Measurements from ENCODE around the gene FIP1L1.

DNA sequence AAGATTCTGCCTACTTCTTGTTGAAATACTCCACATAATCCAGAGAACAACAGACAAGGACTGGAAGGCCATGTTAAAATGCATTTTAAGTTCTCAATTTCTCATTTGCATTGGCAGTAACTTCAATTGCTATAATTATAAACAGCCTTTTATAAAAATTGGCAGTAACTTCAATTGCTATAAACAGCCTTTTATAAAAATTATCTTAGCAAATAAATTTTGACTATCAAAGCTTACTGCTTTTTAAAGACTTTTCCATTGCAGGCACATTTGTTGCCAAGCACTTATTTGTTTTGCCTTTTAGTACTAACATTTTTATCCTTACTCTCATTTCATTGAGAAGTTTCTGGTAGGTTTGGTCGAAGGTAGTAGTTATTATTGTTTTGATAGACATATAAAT, 29.4 kb upstream of the FIP1L1 start:
- TF ChIP-seq, protein P1, sequence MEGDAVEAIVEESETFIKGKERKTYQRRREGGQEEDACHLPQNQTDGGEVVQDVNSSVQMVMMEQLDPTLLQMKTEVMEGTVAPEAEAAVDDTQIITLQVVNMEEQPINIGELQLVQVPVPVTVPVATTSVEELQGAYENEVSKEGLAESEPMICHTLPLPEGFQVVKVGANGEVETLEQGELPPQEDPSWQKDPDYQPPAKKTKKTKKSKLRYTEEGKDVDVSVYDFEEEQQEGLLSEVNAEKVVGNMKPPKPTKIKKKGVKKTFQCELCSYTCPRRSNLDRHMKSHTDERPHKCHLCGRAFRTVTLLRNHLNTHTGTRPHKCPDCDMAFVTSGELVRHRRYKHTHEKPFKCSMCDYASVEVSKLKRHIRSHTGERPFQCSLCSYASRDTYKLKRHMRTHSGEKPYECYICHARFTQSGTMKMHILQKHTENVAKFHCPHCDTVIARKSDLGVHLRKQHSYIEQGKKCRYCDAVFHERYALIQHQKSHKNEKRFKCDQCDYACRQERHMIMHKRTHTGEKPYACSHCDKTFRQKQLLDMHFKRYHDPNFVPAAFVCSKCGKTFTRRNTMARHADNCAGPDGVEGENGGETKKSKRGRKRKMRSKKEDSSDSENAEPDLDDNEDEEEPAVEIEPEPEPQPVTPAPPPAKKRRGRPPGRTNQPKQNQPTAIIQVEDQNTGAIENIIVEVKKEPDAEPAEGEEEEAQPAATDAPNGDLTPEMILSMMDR (IDR thresholded peaks at IDR 0.05; ENCODE audit: insufficient read depth, low read length, poor library complexity, severe bottlenecking) = no peak
- no peak for TF ChIP-seq EZH2phosphoT487 (conservative IDR thresholded peaks at IDR 0.05; ENCODE audit: low read length)
